H1 (cell line): ENCODE measurements around the gene HIVEP3. TPM values are rescaled to one million over a fixed set of nuclear protein-coding genes. Genes with fewer than 3 reads are reported as not detected.

Source experiments
- CTCF ChIA-PET: fragments of 300-600 bp; sonication (Branson Sonifier 250); formaldehyde crosslinking; loops from one replicate; lab custom pipeline; 2021; ENCODE audit not compliant: partially characterized antibody; lab: Charles Lee
- POLR2A ChIA-PET: fragments of 300-600 bp; sonication (Branson Sonifier 250); formaldehyde crosslinking; loops from one replicate; lab custom pipeline; 2021; ENCODE audit warnings: inconsistent platforms; ENCODE audit not compliant: partially characterized antibody; lab: Charles Lee
- DNase-seq, 2 experiments: peaks; one replicate each; pipeline versions ENCODE4 v3.0.0 to v3.0.0-alpha.2; 2010 to 2022; ENCODE audit warnings: low spot score in 2 of 2, low read depth in 1 of 2, mixed read lengths in 1 of 2
- FAIRE-seq: peaks from 2 replicates; lab custom pipeline; 2011; peaks lifted over from hg19 to GRCh38; lab: Jason Lieb, UNC
- H2AFZ ChIP-seq: 2 replicates; pipeline ENCODE4 v1.8.1; 2012; ENCODE audit warnings: low read length, inconsistent platforms
- H2AK5ac ChIP-seq: 2 replicates; pipeline ENCODE4 v1.6.1; 2013; ENCODE audit warnings: low read depth, low read length
- H2BK120ac ChIP-seq: replicated peaks from 2 replicates; pipeline ENCODE3; 2013; ENCODE audit warnings: low read depth, low read length, inconsistent platforms
- H2BK12ac ChIP-seq: 2 replicates; pipeline ENCODE4 v1.6.1; 2013; ENCODE audit warnings: low read depth, low read length
- H2BK15ac ChIP-seq: 2 replicates; pipeline ENCODE4 v1.6.1; 2013; ENCODE audit warnings: low read length
- H2BK20ac ChIP-seq: 2 replicates; pipeline ENCODE4 v1.6.1; 2013; ENCODE audit warnings: low read length
- H2BK5ac ChIP-seq: 2 replicates; pipeline ENCODE4 v1.6.1; 2013; ENCODE audit warnings: low read depth, low read length
- H3K14ac ChIP-seq: 2 replicates; pipeline ENCODE4 v1.6.1; 2013; ENCODE audit warnings: inconsistent platforms; ENCODE audit not compliant: insufficient read length
- H3K18ac ChIP-seq: 2 replicates; pipeline ENCODE4 v1.6.1; 2013; ENCODE audit warnings: low read length; ENCODE audit errors: extremely low read depth
- H3K23ac ChIP-seq: 2 replicates; pipeline ENCODE4 v1.6.1; 2013; ENCODE audit warnings: inconsistent platforms; ENCODE audit not compliant: insufficient read length
- H3K23me2 ChIP-seq: 2 replicates; pipeline ENCODE4 v1.6.1; 2013; ENCODE audit warnings: low read depth, low read length
- H3K27ac ChIP-seq: 2 replicates; pipeline ENCODE4 v1.6.1; 2011; ENCODE audit warnings: low read depth, low read length, inconsistent platforms
- H3K27me3 ChIP-seq, 4 experiments: replicated peaks in 1 of 4; 1 replicate in 1 of 4; 2 replicates in 3 of 4; pipeline versions ENCODE4 v1.6.1 to v1.8.1; 2011 to 2013; ENCODE audit warnings: low read length in 3 of 4, mild to moderate bottlenecking in 3 of 4, inconsistent platforms in 2 of 4, mixed read lengths in 2 of 4, moderate library complexity in 1 of 4; ENCODE audit not compliant: control insufficient read depth in 3 of 4, insufficient read depth in 3 of 4; ENCODE audit errors: extremely low read depth in 1 of 4
- H3K36me3 ChIP-seq, 4 experiments: 2 replicates each; pipeline versions ENCODE4 v1.6.1 to v1.8.1; 2011 to 2013; ENCODE audit warnings: mild to moderate bottlenecking in 4 of 4, low read length in 3 of 4, moderate library complexity in 2 of 4, control low read depth in 1 of 4, inconsistent platforms in 1 of 4; ENCODE audit not compliant: insufficient read depth in 4 of 4, control insufficient read depth in 2 of 4
- H3K4ac ChIP-seq: replicated peaks from 2 replicates; pipeline ENCODE3; 2013; ENCODE audit warnings: low read length, low read depth, mixed read lengths, inconsistent platforms; ENCODE audit not compliant: insufficient read length
- H3K4me1 ChIP-seq, 4 experiments: replicated peaks in 1 of 4; 1 replicate in 1 of 4; 2 replicates in 3 of 4; pipeline versions ENCODE4 v1.6.1 to v1.8.1; 2011 to 2013; ENCODE audit warnings: low read length in 3 of 4, inconsistent platforms in 2 of 4, mixed read lengths in 1 of 4; ENCODE audit not compliant: insufficient read depth in 4 of 4, control insufficient read depth in 3 of 4
- H3K4me2 ChIP-seq, 2 experiments: 2 replicates each; pipeline versions ENCODE4 v1.6.1 to v1.8.1; 2011 to 2013; ENCODE audit warnings: low read depth in 2 of 2, low read length in 2 of 2, control low read depth in 1 of 2, inconsistent platforms in 1 of 2, mild to moderate bottlenecking in 1 of 2; ENCODE audit not compliant: insufficient read depth in 1 of 2
- H3K4me3 ChIP-seq, 4 experiments: fragments of 200-600, 300-600 bp in 1 of 4; sonication (generic), shearing (Covaris generic), sonication (Bioruptor Twin) in 1 of 4; 2 replicates each; pipeline versions ENCODE4 v1.5.1 to v1.8.1; 2011 to 2016; ENCODE audit warnings: low read length in 4 of 4, low read depth in 3 of 4, control low read depth in 2 of 4, inconsistent platforms in 2 of 4, mild to moderate bottlenecking in 2 of 4, mixed read lengths in 1 of 4, moderate library complexity in 1 of 4; ENCODE audit not compliant: insufficient read depth in 2 of 4; ENCODE audit errors: extremely low read depth in 1 of 4
- H3K56ac ChIP-seq: replicated peaks from 2 replicates; pipeline ENCODE3; 2013; ENCODE audit warnings: low read depth, mild to moderate bottlenecking, mixed read lengths, low read length, inconsistent platforms; ENCODE audit not compliant: insufficient read length
- H3K79me1 ChIP-seq: 2 replicates; pipeline ENCODE4 v1.6.1; 2013; ENCODE audit warnings: low read depth, low read length, control low read depth
- H3K79me2 ChIP-seq, 2 experiments: 2 replicates each; pipeline versions ENCODE4 v1.6.1 to v1.8.1; 2012 to 2013; ENCODE audit warnings: low read length in 2 of 2, mild to moderate bottlenecking in 2 of 2, inconsistent platforms in 1 of 2; ENCODE audit not compliant: insufficient read depth in 2 of 2, control insufficient read depth in 1 of 2
- H3K9ac ChIP-seq, 4 experiments: replicated peaks in 1 of 4; 1 replicate in 1 of 4; 2 replicates in 3 of 4; pipeline versions ENCODE4 v1.6.1 to v1.8.1; 2011 to 2013; ENCODE audit warnings: low read depth in 3 of 4, low read length in 3 of 4, control low read depth in 2 of 4, mild to moderate bottlenecking in 2 of 4, moderate library complexity in 2 of 4, inconsistent platforms in 1 of 4; ENCODE audit errors: extremely low read depth in 1 of 4
- H3K9me3 ChIP-seq, 2 experiments: 2 replicates each; pipeline versions ENCODE4 v1.6.1 to v1.8.1; 2012 to 2013; ENCODE audit warnings: mild to moderate bottlenecking in 2 of 2, moderate library complexity in 2 of 2, control low read depth in 1 of 2, inconsistent platforms in 1 of 2, low read depth in 1 of 2, low read length in 1 of 2, mixed read lengths in 1 of 2; ENCODE audit not compliant: insufficient read depth in 2 of 2
- H4K20me1 ChIP-seq, 2 experiments: replicated peaks in 1 of 2; 2 replicates each; pipeline versions ENCODE3 to v1.8.1; 2011 to 2013; ENCODE audit warnings: inconsistent platforms in 2 of 2, low read length in 2 of 2, mild to moderate bottlenecking in 1 of 2; ENCODE audit not compliant: insufficient read depth in 2 of 2, control insufficient read depth in 1 of 2
- H4K5ac ChIP-seq: 2 replicates; pipeline ENCODE4 v1.6.1; 2013; ENCODE audit warnings: low read length, low read depth, mixed read lengths, inconsistent platforms; ENCODE audit not compliant: insufficient read length
- H4K8ac ChIP-seq: 2 replicates; pipeline ENCODE4 v1.8.0; 2013; ENCODE audit warnings: mild to moderate bottlenecking, moderate library complexity, low read length, inconsistent platforms; ENCODE audit not compliant: insufficient read depth; ENCODE audit errors: extremely low read depth
- H4K91ac ChIP-seq: replicated peaks from 2 replicates; pipeline ENCODE3; 2013; ENCODE audit warnings: low read length, mixed read lengths, inconsistent platforms; ENCODE audit not compliant: insufficient read length
- CBX8 ChIP-seq: fragments of 300-800, 300-1000 bp; sonication (generic); IDR thresholded peaks from 2 replicates; pipeline ENCODE4 v1.7.1; 2016; ENCODE audit warnings: low read depth, low read length, borderline replicate concordance
- FOSL1 ChIP-seq: IDR thresholded peaks from 2 replicates; pipeline ENCODE4 v1.6.1; 2011; ENCODE audit warnings: mild to moderate bottlenecking, low read depth, low read length, moderate library complexity; ENCODE audit not compliant: insufficient read depth
- JUND ChIP-seq: IDR thresholded peaks from 2 replicates; pipeline ENCODE4 v1.6.1; 2011; ENCODE audit warnings: mild to moderate bottlenecking, improper control_type of control experiment, low read length
- NANOG ChIP-seq: IDR thresholded peaks from 2 replicates; pipeline ENCODE4 v1.6.1; 2011; ENCODE audit warnings: low read length, low read depth, mild to moderate bottlenecking, inconsistent platforms; ENCODE audit not compliant: insufficient read depth, poor library complexity, severe bottlenecking
- POLR2A ChIP-seq, 2 experiments: IDR thresholded peaks; 1 replicate in 1 of 2; 2 replicates in 1 of 2; pipeline ENCODE4 v1.6.1; 2011; ENCODE audit warnings: low read depth in 2 of 2, low read length in 2 of 2, mild to moderate bottlenecking in 2 of 2; ENCODE audit errors: control extremely low read depth in 1 of 2
- RXRA ChIP-seq: IDR thresholded peaks from 2 replicates; pipeline ENCODE4 v1.6.1; 2011; ENCODE audit warnings: low read depth, mild to moderate bottlenecking, low read length, moderate library complexity; ENCODE audit not compliant: insufficient read depth
- ZNF274 ChIP-seq: IDR thresholded peaks from 2 replicates; pipeline ENCODE4 v1.7.0; 2012; ENCODE audit warnings: low read length, borderline replicate concordance; ENCODE audit errors: extremely low read depth
- WGBS, 2 experiments: shearing (Covaris generic) in 1 of 2; methylation state at CpG; one replicate each; pipeline versions ENCODE4 v1.1.6 to v1.1.7; 2013 to 2015; ENCODE audit warnings: low lambda C conversion rate in 2 of 2, mixed read lengths in 2 of 2, inconsistent platforms in 1 of 2, low coverage in 1 of 2, missing lambda C conversion rate in 1 of 2; ENCODE audit not compliant: insufficient replicate concordance in 2 of 2, insufficient coverage in 1 of 2, insufficient read length in 1 of 2; ENCODE audit errors: extremely low coverage in 1 of 2, missing lambda C conversion rate in 1 of 2; 5-methylcytosine and 5-hydroxymethylcytosine counted together
- polyA plus RNA-seq, 7 experiments: library from polyadenylated mRNA; depleted of rRNA in 3 of 7; stranded (reverse) in 5 of 7; unstranded in 2 of 7; fragments of >200 nt in 5 of 7; fragments of 200-250 nt in 2 of 7; gene quantifications; 1 replicate in 5 of 7; 2 replicates in 1 of 7; 4 replicates in 1 of 7; pipeline versions ENCODE4 v1.2.1 to v1.2.3, GENCODE V29; 2011 to 2013; ENCODE audit warnings: missing spikeins in 2 of 7, mixed read lengths in 2 of 7
- total RNA-seq: library from RNA; stranded (reverse); fragmentation: NEBNext Ultra II Directional; extraction: Animal tissue kit (Norgen Biotek cat#: 25700); gene quantifications from 2 replicates; pipeline ENCODE4 v1.2.1, GENCODE V29; 2021
- TF ChIP-seq, protein P1 (sequence below): IDR thresholded peaks from 2 replicates; pipeline ENCODE4 v1.6.1; 2012; ENCODE audit warnings: low read length, inconsistent platforms
- TF ChIP-seq, protein P2 (sequence below): IDR thresholded peaks from 2 replicates; pipeline ENCODE4 v1.6.1; 2011; ENCODE audit warnings: low read length, improper control_type of control experiment

HIVEP3 gene
- total and polyA plus RNA-seq, 2 of the 8 experiments (the other 6 are each of a cell fraction or from before 2014, with no cell fraction given): 0.24 to 0.69 TPM

DNA sequence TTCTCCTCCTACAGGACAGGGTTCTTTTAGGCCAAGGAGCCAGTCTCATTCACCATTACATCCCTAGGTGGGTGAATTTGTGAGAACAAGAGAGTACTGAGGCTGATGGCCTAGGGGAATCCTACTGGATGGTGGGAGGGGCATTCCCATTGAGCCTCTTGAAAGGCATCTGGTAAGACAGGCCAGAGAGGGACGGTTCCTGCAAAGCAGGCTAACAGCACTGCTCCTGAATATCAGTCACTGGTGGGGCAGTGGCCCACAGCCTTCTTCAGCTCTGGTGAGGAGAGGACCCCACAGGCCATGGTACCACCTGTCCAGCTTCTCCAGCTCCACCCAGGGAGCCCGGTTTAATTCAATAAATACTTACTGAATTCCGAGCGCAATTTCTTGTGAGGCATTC, 308.4 kb downstream of the HIVEP3 start:
- no peak overlapping the region for H3K14ac ChIP-seq
- no peaks in the 10 kb centered on the region for H3K9me3 ChIP-seq
- 90% methylated on average over 4 of the region's 4 CpGs; no CpG with 5 or more reads in 1 of the 2 experiments for WGBS, 2 experiments
- no peak overlapping the region for H2AFZ ChIP-seq
- H3K23me2 ChIP-seq: no peaks in the 10 kb centered on the region
- no peak overlapping the region for H2BK5ac ChIP-seq
- no peak overlapping the region for H3K4me3 ChIP-seq
- no peaks in the 10 kb centered on the region for H3K36me3 ChIP-seq
- no peaks in the 10 kb centered on the region; a peak in 1 of 7 replicates for H3K27me3 ChIP-seq
- H4K20me1 ChIP-seq: no peaks in the 10 kb centered on the region
- no peak overlapping the region for H3K4ac ChIP-seq
- no peak overlapping the region for H4K91ac ChIP-seq
- ChIA-PET POLR2A (no interaction called here), CTCF (interaction anchor here (0.8 to 2.5 kb wide), 4 partner anchors 9 to 47 kb away, joined by 3 to 7 read pairs (median 4); no protein-coding TSS in a partner anchor)
- 0 out of 2 replicates have a peak overlapping the region, but pooled peaks have one; percentile 12 for H4K8ac ChIP-seq
- no peak overlapping the region for H3K23ac ChIP-seq
- no peak overlapping the region for H2BK12ac ChIP-seq
- TF ChIP-seq ZNF274 (no peak), JUND (no peak), POLR2A (IDR thresholded peaks at IDR 0.05; ENCODE audit: control extremely low read depth in 1 of 2, low read depth in 2 of 2, low read length in 2 of 2) (no peak), FOSL1 (no peak), CBX8 (no peak), RXRA (no peak), NANOG (no peak)
- TF ChIP-seq, protein P1, sequence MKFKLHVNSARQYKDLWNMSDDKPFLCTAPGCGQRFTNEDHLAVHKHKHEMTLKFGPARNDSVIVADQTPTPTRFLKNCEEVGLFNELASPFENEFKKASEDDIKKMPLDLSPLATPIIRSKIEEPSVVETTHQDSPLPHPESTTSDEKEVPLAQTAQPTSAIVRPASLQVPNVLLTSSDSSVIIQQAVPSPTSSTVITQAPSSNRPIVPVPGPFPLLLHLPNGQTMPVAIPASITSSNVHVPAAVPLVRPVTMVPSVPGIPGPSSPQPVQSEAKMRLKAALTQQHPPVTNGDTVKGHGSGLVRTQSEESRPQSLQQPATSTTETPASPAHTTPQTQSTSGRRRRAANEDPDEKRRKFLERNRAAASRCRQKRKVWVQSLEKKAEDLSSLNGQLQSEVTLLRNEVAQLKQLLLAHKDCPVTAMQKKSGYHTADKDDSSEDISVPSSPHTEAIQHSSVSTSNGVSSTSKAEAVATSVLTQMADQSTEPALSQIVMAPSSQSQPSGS: no peak
- TF ChIP-seq, protein P2, sequence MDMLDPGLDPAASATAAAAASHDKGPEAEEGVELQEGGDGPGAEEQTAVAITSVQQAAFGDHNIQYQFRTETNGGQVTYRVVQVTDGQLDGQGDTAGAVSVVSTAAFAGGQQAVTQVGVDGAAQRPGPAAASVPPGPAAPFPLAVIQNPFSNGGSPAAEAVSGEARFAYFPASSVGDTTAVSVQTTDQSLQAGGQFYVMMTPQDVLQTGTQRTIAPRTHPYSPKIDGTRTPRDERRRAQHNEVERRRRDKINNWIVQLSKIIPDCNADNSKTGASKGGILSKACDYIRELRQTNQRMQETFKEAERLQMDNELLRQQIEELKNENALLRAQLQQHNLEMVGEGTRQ: no peak
- no peak overlapping the region for H3K56ac ChIP-seq
- H3K4me1 ChIP-seq: no peaks in the 10 kb centered on the region; a peak in 1 of 7 replicates
- no peak overlapping the region for H2BK120ac ChIP-seq
- no peaks in the 10 kb centered on the region for H3K79me2 ChIP-seq
- no peak overlapping the region for H2AK5ac ChIP-seq
- FAIRE-seq: no peak
- DNase-seq: no peak
- H2BK20ac ChIP-seq: no peak overlapping the region
- no peak overlapping the region for H4K5ac ChIP-seq
- no peak overlapping the region for H3K4me2 ChIP-seq
- H3K27ac ChIP-seq: no peak overlapping the region
- H3K79me1 ChIP-seq: no peaks in the 10 kb centered on the region
- no peak overlapping the region for H3K9ac ChIP-seq
- no peak overlapping the region for H3K18ac ChIP-seq
- no peak overlapping the region for H2BK15ac ChIP-seq
